ENCODE data around the gene CCR9.

Gene CCR9

GRCh38 chr3:45873036-45873435 lies 13.3 kb upstream of the CCR9 start:
- DNase-seq (ENCODE audit: low read depth) = no peak

- DNase-seq (ENCODE audit: low read depth) = no peak
Measured at GRCh38 chr3:45873638-45874037, 12.7 kb upstream of the CCR9 start.

GRCh38 chr3:45874677-45875346 lies 11.5 kb upstream of the CCR9 start:
- no peak for DNase-seq (ENCODE audit: low read depth)

GRCh38 chr3:45878124-45878523 lies 8.2 kb upstream of the CCR9 start:
- no peak for DNase-seq (ENCODE audit: low read depth)

- no peak for DNase-seq (ENCODE audit: low read depth)
Measured at GRCh38 chr3:45880725-45881077, 5.6 kb upstream of the CCR9 start.

GRCh38 chr3:45881078-45882022 lies 5.0 kb upstream of the CCR9 start:
- DNase-seq (ENCODE audit: low read depth) = no peak

- no peak for DNase-seq (ENCODE audit: low read depth)
Measured at GRCh38 chr3:45884368-45885201, 1.8 kb upstream of the CCR9 start.

GRCh38 chr3:45887285-45887684 lies 942 bp downstream of the CCR9 start:
- DNase-seq (ENCODE audit: low read depth) = no peak

GRCh38 chr3:45887759-45888511 lies 1.6 kb downstream of the CCR9 start:
- no peak for DNase-seq (ENCODE audit: low read depth)

GRCh38 chr3:45889337-45889736 lies 3.0 kb downstream of the CCR9 start:
- no peak for DNase-seq (ENCODE audit: low read depth)

- DNase-seq (ENCODE audit: low read depth) = no peak
Measured at GRCh38 chr3:45890405-45890804, 4.1 kb downstream of the CCR9 start.

- DNase-seq (ENCODE audit: low read depth) = no peak
Measured at GRCh38 chr3:45892161-45892560, 5.8 kb downstream of the CCR9 start.

- no peak for DNase-seq (ENCODE audit: low read depth)
Measured at GRCh38 chr3:45894015-45894414, 7.7 kb downstream of the CCR9 start.

GRCh38 chr3:45895686-45896468 lies 9.5 kb downstream of the CCR9 start:
- DNase-seq (ENCODE audit: low read depth) = no peak

GRCh38 chr3:45896956-45897355 lies 10.6 kb downstream of the CCR9 start:
- no peak for DNase-seq (ENCODE audit: low read depth)

GRCh38 chr3:45904931-45905330 lies 18.6 kb downstream of the CCR9 start:
- DNase-seq (ENCODE audit: low read depth) = no peak

- DNase-seq (ENCODE audit: low read depth) = no peak
Measured at GRCh38 chr3:45905755-45906154, 19.4 kb downstream of the CCR9 start.

GRCh38 chr3:45906681-45907407 lies 20.5 kb downstream of the CCR9 start:
- no peak for DNase-seq (ENCODE audit: low read depth)

- no peak for DNase-seq (ENCODE audit: low read depth)
Measured at GRCh38 chr3:45907769-45908705, 21.7 kb downstream of the CCR9 start.
